Measurements from ENCODE around the gene NTRK3.

DNA sequence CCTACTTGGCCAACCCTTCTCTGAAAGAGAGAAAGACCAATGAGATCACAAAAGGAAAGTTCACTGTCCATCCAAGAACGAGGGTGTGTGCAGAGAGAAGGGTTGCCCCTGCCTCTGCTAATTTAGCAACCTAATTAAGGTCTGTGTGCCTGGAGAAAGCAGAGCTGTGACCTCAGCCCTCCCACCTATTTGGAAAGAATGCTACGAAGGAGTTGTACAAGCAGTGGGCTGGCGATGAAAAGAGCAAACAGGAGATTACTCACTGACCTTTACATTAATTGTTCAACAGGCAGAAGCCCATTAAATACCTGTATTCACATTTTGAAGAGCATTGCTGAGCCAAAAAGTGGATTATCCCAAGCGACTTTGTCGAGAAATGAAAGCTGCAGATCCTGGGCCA, 314.9 kb downstream of the NTRK3 start:
- TF ChIP-seq, protein P1, sequence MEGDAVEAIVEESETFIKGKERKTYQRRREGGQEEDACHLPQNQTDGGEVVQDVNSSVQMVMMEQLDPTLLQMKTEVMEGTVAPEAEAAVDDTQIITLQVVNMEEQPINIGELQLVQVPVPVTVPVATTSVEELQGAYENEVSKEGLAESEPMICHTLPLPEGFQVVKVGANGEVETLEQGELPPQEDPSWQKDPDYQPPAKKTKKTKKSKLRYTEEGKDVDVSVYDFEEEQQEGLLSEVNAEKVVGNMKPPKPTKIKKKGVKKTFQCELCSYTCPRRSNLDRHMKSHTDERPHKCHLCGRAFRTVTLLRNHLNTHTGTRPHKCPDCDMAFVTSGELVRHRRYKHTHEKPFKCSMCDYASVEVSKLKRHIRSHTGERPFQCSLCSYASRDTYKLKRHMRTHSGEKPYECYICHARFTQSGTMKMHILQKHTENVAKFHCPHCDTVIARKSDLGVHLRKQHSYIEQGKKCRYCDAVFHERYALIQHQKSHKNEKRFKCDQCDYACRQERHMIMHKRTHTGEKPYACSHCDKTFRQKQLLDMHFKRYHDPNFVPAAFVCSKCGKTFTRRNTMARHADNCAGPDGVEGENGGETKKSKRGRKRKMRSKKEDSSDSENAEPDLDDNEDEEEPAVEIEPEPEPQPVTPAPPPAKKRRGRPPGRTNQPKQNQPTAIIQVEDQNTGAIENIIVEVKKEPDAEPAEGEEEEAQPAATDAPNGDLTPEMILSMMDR (IDR thresholded peaks at IDR 0.05), result no peak
- TF ChIP-seq POLR2A (IDR thresholded peaks at IDR 0.05), result no peak
